Esophagus muscularis mucosa (tissue), 3 donors: Measurements from ENCODE around the gene CCR6.

Experiments
- CTCF ChIP-seq, 3 experiments: fragments of 200-600 bp in 2 of 3; fragments of 450-650 bp in 1 of 3; sonication (generic) in 2 of 3; IDR thresholded peaks; one replicate each; pipeline ENCODE4 v1.5.1; 2017 to 2019; ENCODE audit warnings: antibody characterized with exemption in 3 of 3, mild to moderate bottlenecking in 2 of 3, moderate library complexity in 1 of 3
- POLR2A ChIP-seq: fragments of 450-650 bp; IDR thresholded peaks from one replicate; pipeline ENCODE4 v1.6.1; 2017; ENCODE audit warnings: antibody characterized with exemption, moderate library complexity, mild to moderate bottlenecking, low read depth

DNA sequence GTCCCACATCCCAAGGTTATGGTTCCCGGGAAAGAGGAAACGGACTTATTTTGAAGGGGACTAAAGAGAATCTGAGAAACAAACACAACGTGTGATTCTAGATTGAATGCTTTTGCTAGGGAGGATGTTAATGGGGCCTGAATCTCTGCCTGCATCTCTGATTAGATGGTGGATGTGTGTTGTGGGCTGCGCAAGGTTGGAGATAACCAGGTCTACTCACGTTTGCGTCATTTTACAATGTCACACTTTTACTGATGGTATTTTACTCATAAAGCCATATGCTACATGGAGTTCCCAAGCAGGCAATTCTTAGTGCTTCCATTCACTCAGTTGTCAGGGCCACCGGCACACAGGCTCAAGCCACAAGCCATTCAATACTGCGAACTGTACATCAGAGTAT is 23.2 kb upstream of the CCR6 start:
- TF ChIP-seq CTCF (IDR thresholded peaks at IDR 0.05) (no peak), POLR2A (no peak)
